ENCODE results near the gene GMPR2. TPM values are rescaled to one million over a fixed set of nuclear protein-coding genes. Genes with fewer than 3 reads are reported as not detected.
A peak's percentile ranks its signal among the peaks of the same experiment; 100 is the strongest.

Gene GMPR2
- total and polyA plus RNA-seq, 2 of the 13 experiments (the other 11 are each of a cell fraction or from before 2014, with no cell fraction given), result 210 to 273 TPM

GRCh38 chr14:24254630-24255392 is 22.1 kb downstream of the GMPR2 start (continued):
- TF ChIP-seq GMEB1 (CRISPR knock-in tag; IDR thresholded peaks at IDR 0.05; ENCODE audit: borderline replicate concordance), result no peak
- TF ChIP-seq SPEN (CRISPR knock-in tag; IDR thresholded peaks at IDR 0.05; ENCODE audit: low read depth), result no peak
- TF ChIP-seq PITX1 (CRISPR knock-in tag; IDR thresholded peaks at IDR 0.05), result no peak
- TF ChIP-seq UBTF (CRISPR knock-in tag; IDR thresholded peaks at IDR 0.05), result peak; percentile 2; the same call in 1 of the 2 replicates
- no peak for TF ChIP-seq ZNF264 (CRISPR knock-in tag; IDR thresholded peaks at IDR 0.05)
- 0 out of 2 replicates have a peak, but pooled peaks have one; percentile 42 for TF ChIP-seq BATF2 (CRISPR knock-in tag; IDR thresholded peaks at IDR 0.05)
- TF ChIP-seq TCF7L2 (IDR thresholded peaks at IDR 0.05; ENCODE audit: low read depth, low read length), result no peak
- peak; percentile 27 for TF ChIP-seq AGO2 (optimal IDR thresholded peaks at IDR 0.05; ENCODE audit: low read depth, low read length)
